SK-MEL-5 (cell line): ENCODE data around the gene MARCHF2. TPM values are rescaled to one million over a fixed set of nuclear protein-coding genes. Genes with fewer than 3 reads are reported as not detected.
"Not testable (repeated sequence)": the region's sequence is repeated elsewhere in the genome, so short reads cannot be mapped to it uniquely, and the experiment has no call there.

Source experiments
- DNase-seq: peaks from one replicate; pipeline ENCODE4 v3.0.0-alpha.2; 2016; ENCODE audit warnings: low read depth, low spot score
- in situ Hi-C: cut with HindIII; loops from 2 replicates; pipeline ENCODE4 v1.10.0; 2016; ENCODE audit warnings: low sequenced_read_pairs, high pct_unique_total_duplicates, low pct_unique_long_range_greater_than_20kb
- total RNA-seq: library from RNA; depleted of rRNA; stranded (reverse); fragments of >200 nt; shearing (Covaris generic); gene quantifications from 2 replicates; pipeline ENCODE4 v1.2.3, GENCODE V29; 2014

The MARCHF2 gene
- total RNA-seq, 1 experiment from 2014 or later, result 16.6 TPM

- in situ Hi-C loops, result not testable (repeated sequence)
These were observed 28.0 kb upstream of the MARCHF2 start for GRCh38 chr19:8385103-8385502.

DNA sequence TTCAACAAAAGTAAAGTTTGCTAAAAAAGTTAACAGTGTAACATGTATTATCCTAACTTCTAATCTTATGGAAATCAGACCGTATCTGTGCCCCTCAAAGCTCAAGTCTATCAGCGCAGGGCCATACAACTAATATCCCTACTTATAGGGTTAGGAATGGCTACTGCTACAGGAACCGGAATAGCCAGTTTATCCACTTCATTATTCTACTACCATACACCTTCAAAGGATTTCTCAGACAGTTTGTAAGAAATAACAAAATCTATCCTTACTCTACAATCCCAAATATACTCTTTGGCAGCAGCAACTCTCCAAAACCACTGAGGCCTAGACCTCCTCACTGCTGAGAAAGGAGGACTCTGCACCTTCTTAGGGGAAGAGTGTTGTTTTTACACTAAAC lies 27.5 kb upstream of the MARCHF2 start:
- DNase-seq, in situ Hi-C loops: not testable (repeated sequence)

More at GRCh38 chr19:8385103-8385502, 28.0 kb upstream of the MARCHF2 start:
- not testable (repeated sequence) for DNase-seq

- in situ Hi-C loops, DNase-seq: not testable (repeated sequence)
These were observed 26.7 kb upstream of the MARCHF2 start for GRCh38 chr19:8386419-8386818.

GRCh38 chr19:8386990-8387389 lies 26.1 kb upstream of the MARCHF2 start:
- in situ Hi-C loops, result no loop called here
- DNase-seq, result no peak

- no peak for DNase-seq
- in situ Hi-C loops, result no loop called here
These were observed 25.2 kb upstream of the MARCHF2 start for GRCh38 chr19:8387688-8388611.

DNA sequence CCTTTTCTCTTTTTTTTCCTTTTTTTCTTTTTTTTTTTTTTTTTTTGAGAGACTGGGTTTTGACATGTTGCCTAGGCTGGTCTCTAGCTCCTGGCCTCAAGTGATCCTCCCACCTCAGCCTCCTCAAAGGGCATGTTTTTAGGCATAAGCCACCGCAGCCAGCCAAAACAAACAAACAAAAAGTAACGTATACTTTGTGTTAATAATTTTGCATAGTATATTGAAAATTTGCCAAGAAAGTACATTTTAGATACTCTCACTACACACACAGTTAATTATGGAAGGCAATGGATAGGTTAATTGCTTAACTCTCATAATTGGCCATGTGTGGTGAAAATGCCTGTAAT lies 24.5 kb upstream of the MARCHF2 start:
- DNase-seq, result no peak
- in situ Hi-C loops, result no loop called here

GRCh38 chr19:8389891-8390616 lies 23.1 kb upstream of the MARCHF2 start, which contains the start of gene RAB11B:
Gene RAB11B, plus strand, starts transcription at chr19:8390360. Its CDS starts 57 bp downstream, at chr19:8390417.
- DNase-seq, result peak; percentile 99
- in situ Hi-C loops, result no loop called here

DNA sequence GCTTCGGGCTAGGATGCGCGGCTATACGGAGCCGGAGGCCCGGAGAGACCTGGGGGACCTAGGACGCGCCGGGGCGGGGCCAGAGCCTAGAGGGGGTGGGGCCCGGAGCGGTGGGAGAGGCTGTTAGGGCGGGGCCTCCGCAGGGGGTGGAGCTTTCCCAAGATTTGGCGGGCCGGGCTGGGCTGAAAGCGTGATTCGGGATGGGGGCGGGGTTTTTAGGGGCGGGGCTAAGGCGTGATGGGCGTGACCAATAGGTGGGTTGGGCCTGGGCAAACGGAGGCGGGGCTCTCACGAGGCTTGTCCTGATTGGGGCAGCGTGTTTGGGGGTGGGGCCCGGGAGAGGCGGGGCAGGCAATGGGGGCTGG lies 22.5 kb upstream of the MARCHF2 start:
- DNase-seq, result peak; percentile 89
- in situ Hi-C loops, result no loop called here

GRCh38 chr19:8391198-8392016 lies 21.7 kb upstream of the MARCHF2 start:
- in situ Hi-C loops, result no loop called here
- DNase-seq, result no peak

GRCh38 chr19:8392017-8392591 lies 21.0 kb upstream of the MARCHF2 start:
- no peak for DNase-seq
- in situ Hi-C loops, result no loop called here

GRCh38 chr19:8393192-8393870 lies 19.8 kb upstream of the MARCHF2 start:
- no peak for DNase-seq
- in situ Hi-C loops, result no loop called here

DNA sequence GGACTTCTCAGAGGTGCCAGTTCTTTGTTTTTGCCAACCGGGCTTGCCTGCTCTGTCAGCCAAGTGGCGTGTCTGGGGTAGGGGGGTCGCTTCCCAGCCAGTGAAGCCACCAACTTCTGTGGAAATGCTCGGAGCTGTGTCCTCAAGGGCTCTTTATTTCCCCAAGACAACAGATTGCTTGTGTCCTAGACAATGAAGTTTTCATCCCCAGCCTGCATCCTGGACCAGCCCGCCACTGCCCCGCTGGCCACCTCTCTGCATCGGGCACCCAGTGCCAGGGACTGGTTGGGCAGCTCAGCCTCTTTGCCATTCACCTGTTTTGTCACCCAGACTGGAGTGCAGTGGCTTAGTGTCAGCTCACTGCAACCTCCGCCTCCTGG lies 19.2 kb upstream of the MARCHF2 start:
- in situ Hi-C loops, result no loop called here
- DNase-seq, result peak; percentile 34

GRCh38 chr19:8395621-8396082 lies 17.5 kb upstream of the MARCHF2 start:
- in situ Hi-C loops, result no loop called here
- DNase-seq, result no peak

- in situ Hi-C loops, result no loop called here
- DNase-seq, result no peak
These were observed 16.9 kb upstream of the MARCHF2 start for GRCh38 chr19:8396185-8396562.

- in situ Hi-C loops, result no loop called here
These were observed 16.4 kb upstream of the MARCHF2 start for GRCh38 chr19:8396563-8397203.

GRCh38 chr19:8397271-8397670 lies 15.8 kb upstream of the MARCHF2 start:
- in situ Hi-C loops, result no loop called here
- DNase-seq, result no peak

More at GRCh38 chr19:8396563-8397203, 16.4 kb upstream of the MARCHF2 start:
- DNase-seq, result peak; percentile 71
